CD4-positive, alpha-beta T cell treated with Interleukin-15 for 1 hour (primary cell): ENCODE measurements around the gene TBC1D21.
"Not testable (repeated sequence)": the region's sequence is repeated elsewhere in the genome, so short reads cannot be mapped to it uniquely, and the experiment has no call there.

Experiments
- DNase-seq: peaks from one replicate; pipeline ENCODE4 v3.0.0-alpha.2; 2020

The TBC1D21 gene

GRCh38 chr15:73932381-73933191 lies 59.2 kb downstream of the TBC1D21 start:
- DNase-seq: no peak

GRCh38 chr15:73934281-73934680 lies 60.9 kb downstream of the TBC1D21 start:
- no peak for DNase-seq

GRCh38 chr15:73935547-73935946 lies 62.2 kb downstream of the TBC1D21 start:
- DNase-seq: no peak

GRCh38 chr15:73936181-73936580 lies 62.8 kb downstream of the TBC1D21 start:
- no peak for DNase-seq

- no peak for DNase-seq
Observed at GRCh38 chr15:73936588-73937290, 63.4 kb downstream of the TBC1D21 start.

GRCh38 chr15:73937296-73937695 lies 63.9 kb downstream of the TBC1D21 start:
- DNase-seq: no peak

GRCh38 chr15:73937726-73938125 lies 64.4 kb downstream of the TBC1D21 start:
- no peak for DNase-seq

- not testable (repeated sequence) for DNase-seq
Observed at GRCh38 chr15:73938516-73938915, 65.2 kb downstream of the TBC1D21 start.
